HepG2 (cell line): Measurements from ENCODE around the gene RPS8. TPM values are rescaled to one million over a fixed set of nuclear protein-coding genes. Genes with fewer than 3 reads are reported as not detected.

Experiments
- ATF1 ChIP-seq: IDR thresholded peaks from 2 replicates; pipeline ENCODE4 v1.6.1; 2016; ENCODE audit warnings: mild to moderate bottlenecking, control low read depth
- ATF6 ChIP-seq: sonication (generic); formaldehyde crosslinking; conservative IDR thresholded peaks from 2 replicates; pipeline ENCODE4 v1.4.0; 2020; ENCODE audit warnings: missing genetic modification reagents
- BCL3 ChIP-seq: sonication (generic); formaldehyde crosslinking; IDR thresholded peaks from 2 replicates; pipeline ENCODE4 v1.5.1; 2020; ENCODE audit warnings: mild to moderate bottlenecking, missing genetic modification reagents, moderate library complexity
- GMEB1 ChIP-seq: sonication (generic); formaldehyde crosslinking; IDR thresholded peaks from 2 replicates; pipeline ENCODE4 v1.5.1; 2020; ENCODE audit warnings: missing genetic modification reagents, mild to moderate bottlenecking, borderline replicate concordance
- ISX ChIP-seq: sonication (generic); formaldehyde crosslinking; conservative IDR thresholded peaks from 2 replicates; pipeline ENCODE4 v1.5.0; 2020; ENCODE audit warnings: missing genetic modification reagents
- KAT2B ChIP-seq: fragments of 150-350 bp; IDR thresholded peaks from 2 replicates; pipeline ENCODE4 v1.6.1; 2014; ENCODE audit warnings: low read depth, low read length, borderline replicate concordance
- KLF9 ChIP-seq: IDR thresholded peaks from 2 replicates; pipeline ENCODE4 v1.6.1; 2016; ENCODE audit warnings: low read depth
- NR2F2 ChIP-seq: IDR thresholded peaks from 2 replicates; pipeline ENCODE4 v1.6.1; 2012; ENCODE audit warnings: low read depth, inconsistent platforms, borderline replicate concordance
- PCBP2 ChIP-seq: fragments of 200-400 bp; formaldehyde crosslinking; optimal IDR thresholded peaks from 2 replicates; pipeline ENCODE3; 2018; ENCODE audit warnings: low read length, low read depth; ENCODE audit not compliant: poor library complexity, severe bottlenecking
- REST ChIP-seq, 2 experiments: IDR thresholded peaks; 2 replicates each; pipeline ENCODE4 v1.6.1; 2011 to 2012; ENCODE audit warnings: low read length in 2 of 2, borderline replicate concordance in 1 of 2, low read depth in 1 of 2, mild to moderate bottlenecking in 1 of 2, moderate library complexity in 1 of 2
- XBP1 ChIP-seq: sonication (generic); formaldehyde crosslinking; IDR thresholded peaks from 2 replicates; pipeline ENCODE4 v1.5.0; 2020; ENCODE audit warnings: missing genetic modification reagents
- ZNF274 ChIP-seq: sonication (generic); formaldehyde crosslinking; IDR thresholded peaks from 2 replicates; pipeline ENCODE4 v1.5.1; 2020; ENCODE audit warnings: mild to moderate bottlenecking, missing genetic modification reagents
- ZNF496 ChIP-seq: sonication (generic); formaldehyde crosslinking; IDR thresholded peaks from 2 replicates; pipeline ENCODE4 v1.8.1; 2023; ENCODE audit warnings: mild to moderate bottlenecking, moderate library complexity, missing genetic modification reagents; ENCODE audit not compliant: insufficient replicate concordance
- ZNF710 ChIP-seq: sonication (generic); formaldehyde crosslinking; IDR thresholded peaks from 2 replicates; pipeline ENCODE4 v1.5.0; 2020; ENCODE audit warnings: mild to moderate bottlenecking, missing genetic modification reagents, borderline replicate concordance
- ZNF770 ChIP-seq: sonication (generic); formaldehyde crosslinking; IDR thresholded peaks from 2 replicates; pipeline ENCODE4 v1.5.0; 2020; ENCODE audit warnings: mild to moderate bottlenecking, missing genetic modification reagents
- polyA plus RNA-seq, 8 experiments: library from polyadenylated mRNA; depleted of rRNA in 3 of 8; stranded (reverse) in 7 of 8; unstranded in 1 of 8; fragments of >200 nt; fragmentation: Illumina TruSeq in 4 of 8; extraction: Trizol in 4 of 8; gene quantifications; 2 replicates each; pipeline versions ENCODE4 v1.2.1 to v1.2.3, GENCODE V29; 2011 to 2016; ENCODE audit warnings: low read depth in 4 of 8, missing spikeins in 1 of 8, mixed read lengths in 1 of 8; ENCODE audit not compliant: insufficient read depth in 1 of 8
- total RNA-seq, 5 experiments: library from RNA; depleted of rRNA; stranded (reverse); fragments of >200 nt; fragmentation: Illumina TruSeq; extraction: Trizol; gene quantifications; 2 replicates each; pipeline ENCODE4 v1.2.3, GENCODE V29; 2016; ENCODE audit warnings: low read depth in 1 of 5

The RPS8 gene
- total and polyA plus RNA-seq, 2 of the 13 experiments (the other 11 are each of a cell fraction or from before 2014, with no cell fraction given) = 2,628 to 2,822 TPM

GRCh38 chr1:44819608-44820327, 44.4 kb downstream of the RPS8 start (continued):
- peak; percentile 60 for TF ChIP-seq ZNF770 (CRISPR knock-in tag)
- TF ChIP-seq ZNF710 (CRISPR knock-in tag) = peak; percentile 40; the same call in 1 of the 2 replicates
- no peak for TF ChIP-seq PCBP2
- TF ChIP-seq GMEB1 = no peak; the same call in 1 of the 2 replicates
- peak; percentile 53; the same call in 1 of the 2 replicates for TF ChIP-seq BCL3
- no peak for TF ChIP-seq ZNF496 (CRISPR knock-in tag)
- no peak for TF ChIP-seq ZNF274
- no peak for TF ChIP-seq KAT2B
- no peak; a peak in 1 of 4 replicates for TF ChIP-seq REST (IDR thresholded peaks at IDR 0.05; ENCODE audit: borderline replicate concordance in 1 of 2, low read depth in 1 of 2, low read length in 2 of 2)
- TF ChIP-seq ISX (CRISPR knock-in tag) = no peak
- peak; percentile 81; the same call in 1 of the 2 replicates for TF ChIP-seq KLF9
- TF ChIP-seq XBP1 (CRISPR knock-in tag) = no peak
- TF ChIP-seq NR2F2 = peak; percentile 49
- TF ChIP-seq ATF1 (CRISPR knock-in tag) = peak; percentile 76
- TF ChIP-seq ATF6 (CRISPR knock-in tag) = no peak
